ENCODE results near the gene TMEM108.
A peak's percentile ranks its signal among the peaks of the same experiment; 100 is the strongest.

The TMEM108 gene

DNA sequence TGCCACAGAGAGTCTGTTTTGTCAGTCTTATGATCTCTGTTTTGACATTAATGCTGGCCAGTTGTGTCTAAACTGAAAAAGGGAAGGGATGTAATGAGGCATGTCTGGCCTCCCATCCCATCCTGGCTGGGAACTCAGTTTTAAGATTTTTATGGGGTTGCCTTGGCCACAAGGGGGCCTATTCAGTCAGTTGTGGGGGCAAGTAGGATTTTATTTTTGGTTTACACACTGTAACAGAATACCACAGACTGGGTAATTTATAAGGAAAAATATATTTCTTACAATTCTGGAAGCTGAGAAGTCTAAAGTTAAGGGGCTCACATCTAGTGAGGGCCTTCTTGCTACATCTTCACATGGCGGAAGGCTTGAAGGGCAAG is 129.8 kb downstream of the TMEM108 start:
- DNase-seq: no peak

DNA sequence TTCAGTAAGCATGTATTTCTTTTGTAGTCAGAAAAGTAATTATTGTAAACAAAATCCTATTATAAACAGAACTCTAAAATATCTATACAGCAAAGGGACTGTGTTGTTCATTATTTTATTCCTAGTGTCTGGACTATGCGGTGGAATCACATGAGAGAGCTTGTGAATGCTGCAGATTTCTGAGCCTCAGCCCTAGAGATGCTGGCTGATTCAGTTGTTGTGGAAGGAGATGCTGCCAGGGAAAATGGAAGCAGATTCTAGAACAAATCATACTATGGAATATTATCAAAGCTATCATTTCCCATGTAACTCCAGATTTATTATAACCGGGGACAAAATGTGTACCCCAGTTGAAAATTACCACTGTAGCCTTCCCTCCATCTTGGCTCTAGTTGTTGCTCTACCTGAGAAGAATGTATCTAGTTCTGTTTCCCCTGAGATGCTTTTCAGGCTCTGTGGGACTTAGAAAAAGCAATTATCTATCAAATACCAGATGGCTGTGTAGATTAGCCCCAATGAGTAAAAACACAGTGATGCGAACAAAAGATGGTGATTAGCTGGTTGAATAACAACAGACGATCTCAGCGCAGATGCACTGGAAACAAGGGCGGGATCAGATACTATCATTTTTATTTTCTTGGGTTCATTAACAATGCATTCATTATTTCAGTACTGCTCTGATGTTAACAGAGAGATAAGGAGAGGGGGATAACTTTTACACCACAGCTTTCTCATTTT is 131.3 kb downstream of the TMEM108 start:
- no peak for DNase-seq

DNA sequence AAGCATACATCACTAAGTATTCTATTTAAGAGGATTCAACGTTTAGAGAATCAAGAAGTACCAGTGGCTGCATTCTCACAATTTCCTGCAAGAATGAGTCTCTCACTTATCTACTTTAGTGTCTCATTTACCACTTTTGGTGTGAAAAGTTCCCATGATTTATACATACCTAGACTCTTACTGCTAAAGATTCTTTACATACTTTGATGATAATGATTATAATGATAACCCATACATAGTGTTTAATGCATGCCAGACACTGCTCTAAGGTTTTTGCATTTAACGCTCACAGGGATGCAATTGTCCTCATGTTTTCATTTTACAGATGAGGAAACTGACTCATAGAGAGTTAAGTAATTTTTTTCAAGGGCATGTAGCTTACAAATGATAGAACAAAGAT is 133.6 kb downstream of the TMEM108 start:
- DNase-seq: no peak

DNA sequence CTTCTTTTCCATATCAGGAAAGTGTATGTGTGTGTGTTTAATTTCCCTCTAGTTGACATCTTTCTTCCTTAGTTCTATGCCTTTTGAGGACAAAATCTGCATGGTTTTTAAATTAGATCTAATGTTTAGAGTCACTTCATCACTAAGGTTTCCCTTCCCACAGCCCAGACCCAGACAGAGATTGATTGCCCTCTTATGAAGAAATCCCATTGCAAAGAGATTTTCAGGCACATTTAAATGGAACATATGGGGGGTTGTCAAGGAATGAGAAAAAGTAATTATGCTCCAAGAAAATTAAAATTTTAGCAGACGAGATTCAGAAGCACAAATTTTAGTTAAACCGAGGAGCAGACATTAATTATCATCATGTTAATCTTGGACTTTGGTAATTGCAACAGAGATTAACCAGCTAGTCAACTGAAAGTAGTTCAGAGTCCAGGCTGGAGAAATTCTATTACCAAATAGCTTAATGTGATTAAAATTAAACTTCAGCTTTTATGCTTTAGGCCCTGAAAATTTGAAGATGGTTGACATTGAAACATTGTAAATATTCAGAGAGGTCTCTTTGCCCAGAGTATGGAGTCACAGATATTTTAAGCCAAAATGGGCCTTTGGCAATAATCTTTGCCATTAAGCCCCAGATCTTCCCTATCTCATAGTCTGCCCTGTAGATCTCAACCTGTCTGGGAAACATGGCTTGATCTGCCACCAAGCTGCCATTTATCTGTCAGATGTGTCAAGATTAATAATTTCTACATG is 143.4 kb downstream of the TMEM108 start:
- no peak for DNase-seq

DNA sequence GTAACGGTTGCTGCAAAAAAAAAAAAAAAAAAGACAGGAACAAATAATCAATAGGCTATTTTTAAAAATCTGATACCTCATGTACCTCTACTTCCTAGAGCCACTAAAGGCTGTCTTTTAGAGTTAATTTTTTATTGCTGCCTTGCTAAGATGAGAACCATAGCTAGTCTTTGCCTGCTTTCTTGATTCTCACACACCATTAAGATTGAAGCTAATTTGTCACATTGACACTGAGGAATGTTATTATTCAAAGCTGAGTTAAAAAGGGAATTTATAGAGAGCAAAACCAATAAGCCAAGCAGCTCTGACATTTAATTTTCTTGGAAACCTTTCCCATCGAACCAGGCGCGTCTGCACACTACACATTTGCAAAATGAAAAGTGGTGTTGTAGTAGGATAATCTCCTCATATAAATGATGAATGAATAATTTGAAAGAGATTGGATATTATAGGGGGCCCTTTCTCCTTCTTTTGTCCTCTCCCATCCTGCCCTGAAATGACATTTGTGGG is 149.7 kb downstream of the TMEM108 start:
- no peak for DNase-seq

DNA sequence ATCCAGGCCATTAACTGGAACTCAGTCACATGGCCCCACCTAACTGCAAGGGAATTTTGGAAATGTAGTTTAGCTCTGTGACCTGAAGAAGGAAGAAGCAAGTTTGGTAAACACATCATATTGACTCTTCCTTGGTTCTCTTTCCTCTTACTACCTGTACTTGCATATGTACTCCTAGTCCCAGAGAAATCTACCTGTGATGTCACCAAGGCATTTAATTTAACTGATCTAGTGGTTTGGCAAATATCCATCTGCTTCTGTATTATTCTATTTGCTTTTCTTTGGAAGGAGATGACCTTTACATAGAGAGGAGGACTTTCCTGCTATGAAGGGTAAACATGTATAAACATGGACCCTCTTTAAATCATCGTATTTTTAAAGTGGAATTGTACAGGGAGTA is 150.8 kb downstream of the TMEM108 start:
- no peak for DNase-seq

DNA sequence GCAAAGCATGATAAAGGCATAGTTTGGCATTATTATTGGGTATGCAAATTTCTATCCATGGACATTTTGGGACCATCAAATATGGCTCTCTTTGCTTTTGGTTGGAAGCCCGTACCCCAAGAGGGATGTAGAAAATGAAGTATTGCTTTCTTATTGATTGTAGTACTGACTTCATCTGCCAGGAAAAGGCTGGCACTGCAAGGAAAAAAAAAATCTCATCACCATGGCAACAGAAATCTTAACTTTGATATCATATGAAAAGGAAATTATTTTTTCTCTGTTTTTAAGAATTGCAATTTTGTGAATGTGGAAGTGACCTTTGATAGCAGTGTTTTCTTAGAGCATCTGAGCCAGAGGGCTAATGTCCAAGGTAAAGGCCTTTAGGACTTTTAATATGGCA is 151.7 kb downstream of the TMEM108 start:
- no peak for DNase-seq

DNA sequence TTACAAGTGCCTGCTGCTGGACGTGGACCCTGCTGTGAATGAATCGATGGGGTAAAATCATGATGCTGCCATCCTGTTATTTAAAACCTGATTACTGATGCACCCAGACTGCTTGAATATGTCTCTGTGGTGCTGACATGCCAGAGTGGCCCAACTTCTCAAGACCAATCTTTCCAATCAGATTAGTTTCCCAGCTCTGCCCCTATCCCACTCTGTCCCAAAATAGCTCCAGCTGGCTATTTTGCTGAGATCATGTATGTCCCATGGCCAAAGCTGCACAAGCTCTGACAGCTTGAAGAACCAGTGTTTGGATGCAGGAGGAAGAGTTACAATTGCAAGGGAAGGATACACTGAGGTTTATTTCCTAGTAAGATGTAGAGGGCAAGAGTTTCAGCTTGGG is 153.6 kb downstream of the TMEM108 start:
- no peak for DNase-seq

DNA sequence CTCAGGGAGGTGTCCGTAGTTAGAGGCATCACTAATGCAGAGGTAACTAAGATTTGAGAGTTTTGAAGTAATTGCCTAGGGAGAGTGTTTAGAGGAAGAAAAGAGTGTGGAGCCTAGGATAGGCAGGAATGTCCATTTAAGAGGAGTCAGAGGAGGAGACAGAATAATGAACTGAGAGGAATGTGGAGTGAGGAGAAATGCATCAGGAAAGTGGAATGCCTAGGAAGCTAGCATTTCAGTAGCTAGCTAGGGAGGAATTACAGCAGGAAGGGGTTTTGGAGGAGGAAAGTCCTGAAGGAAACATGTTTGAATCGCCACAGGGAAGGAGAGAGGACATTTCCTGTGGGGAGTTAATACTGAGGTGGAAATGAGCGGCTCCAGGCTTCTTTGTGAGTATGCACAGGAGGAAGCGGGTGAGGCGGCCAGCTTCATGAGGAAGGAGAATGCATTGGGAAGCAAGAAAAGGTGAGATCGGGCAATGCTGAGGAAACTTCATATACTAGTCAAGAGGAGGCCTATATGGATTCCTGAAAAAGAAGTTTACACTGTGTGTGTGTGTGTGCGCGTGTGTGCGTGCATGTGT is 154.3 kb downstream of the TMEM108 start:
- DNase-seq: no peak

DNA sequence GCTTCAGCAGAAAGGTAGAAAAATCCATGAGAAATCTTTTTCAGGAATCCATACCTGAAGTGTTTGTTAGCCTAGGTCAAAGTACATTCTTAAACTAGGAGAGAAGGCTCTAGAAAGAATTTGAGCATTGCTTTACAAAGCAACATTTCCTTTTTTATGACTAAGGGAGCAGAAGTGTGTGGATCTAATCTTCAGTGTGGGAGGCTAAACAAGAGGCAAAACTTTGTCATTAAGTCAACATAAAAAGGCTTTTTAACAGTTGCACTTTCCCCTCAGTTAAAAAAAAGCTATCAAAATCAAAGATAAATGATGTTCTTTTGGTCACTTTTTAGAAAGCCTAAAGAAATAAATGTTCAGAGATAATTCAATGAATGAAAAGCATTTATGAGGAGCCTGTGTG is 154.8 kb downstream of the TMEM108 start:
- DNase-seq: no peak

DNA sequence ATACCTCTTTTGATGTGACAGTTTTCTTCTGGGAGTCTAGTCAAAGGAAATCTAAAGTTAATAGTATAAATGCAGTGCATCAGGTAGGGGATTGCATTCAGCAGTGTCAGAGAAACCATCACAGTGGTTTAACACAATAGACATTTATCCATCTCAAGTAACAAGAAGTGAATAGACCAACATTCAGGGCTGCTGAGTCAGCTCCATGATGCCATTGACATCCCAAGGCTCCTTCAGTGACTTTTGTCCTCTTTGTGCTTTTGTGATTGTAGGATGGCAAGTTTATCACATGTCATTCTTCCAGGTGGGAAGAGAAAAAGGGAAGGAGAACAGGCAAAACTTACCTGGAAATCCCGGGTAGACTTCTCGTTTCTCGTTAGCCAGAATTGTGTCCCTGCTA is 158.3 kb downstream of the TMEM108 start:
- DNase-seq: no peak

DNA sequence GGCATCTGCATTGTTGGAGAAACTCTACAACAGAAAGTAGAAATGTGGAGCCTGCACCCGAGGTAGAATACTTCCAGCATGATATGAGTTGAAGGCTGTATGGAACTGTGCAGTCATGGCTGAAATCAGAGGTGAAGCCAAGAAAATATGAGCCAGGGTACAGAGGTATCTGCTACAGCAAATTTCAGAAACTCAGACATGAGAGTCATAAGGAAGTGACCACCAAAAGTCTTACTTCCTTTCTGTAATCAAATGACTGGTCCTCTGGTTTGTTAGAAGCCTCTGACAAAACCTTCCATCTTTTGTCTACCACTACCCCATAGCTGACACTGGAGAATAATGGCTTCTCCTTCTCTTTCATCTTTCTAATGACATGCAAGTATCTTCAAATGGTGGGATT is 159.4 kb downstream of the TMEM108 start:
- no peak for DNase-seq

DNA sequence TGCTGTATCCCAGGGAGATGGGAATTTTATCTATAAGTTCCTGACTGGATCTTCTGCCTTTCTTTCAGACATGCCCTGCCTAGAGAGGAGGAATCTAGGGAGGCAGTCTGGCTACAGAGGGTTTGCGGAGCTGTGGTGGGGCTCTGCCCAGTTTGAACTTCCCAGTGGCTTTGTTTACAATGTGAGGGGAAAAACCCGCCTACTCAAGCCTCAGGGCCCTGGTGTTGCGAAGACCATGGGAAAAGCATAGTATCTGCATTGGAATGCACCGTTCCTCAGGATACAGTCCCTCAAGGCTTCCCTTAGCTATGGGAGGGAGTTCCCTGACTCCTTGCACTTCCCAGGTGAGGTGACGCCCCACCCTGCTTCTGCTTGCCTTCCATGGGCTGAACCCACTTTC is 168.7 kb downstream of the TMEM108 start:
- DNase-seq: no peak

DNA sequence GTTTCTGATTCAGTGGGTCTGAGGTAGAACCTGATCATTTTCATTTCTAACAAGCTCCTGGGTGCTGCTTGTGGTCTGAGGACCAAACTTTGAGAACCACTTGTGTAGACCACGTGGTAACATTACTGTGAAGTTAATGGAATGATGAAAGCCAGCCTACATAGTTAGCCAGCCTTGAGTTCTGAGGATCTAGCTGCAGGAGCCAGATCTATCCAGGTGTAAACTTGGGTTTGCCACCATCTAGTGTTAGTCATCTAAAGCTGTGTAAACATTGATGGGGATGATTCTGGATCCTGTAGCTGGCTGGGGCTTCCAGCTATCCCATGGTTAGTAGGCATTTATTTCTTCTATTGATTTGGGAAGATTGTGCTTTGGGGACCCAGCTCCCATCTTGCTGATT is 170.0 kb downstream of the TMEM108 start:
- DNase-seq: peak in 1 of 2 experiments; percentile 36

DNA sequence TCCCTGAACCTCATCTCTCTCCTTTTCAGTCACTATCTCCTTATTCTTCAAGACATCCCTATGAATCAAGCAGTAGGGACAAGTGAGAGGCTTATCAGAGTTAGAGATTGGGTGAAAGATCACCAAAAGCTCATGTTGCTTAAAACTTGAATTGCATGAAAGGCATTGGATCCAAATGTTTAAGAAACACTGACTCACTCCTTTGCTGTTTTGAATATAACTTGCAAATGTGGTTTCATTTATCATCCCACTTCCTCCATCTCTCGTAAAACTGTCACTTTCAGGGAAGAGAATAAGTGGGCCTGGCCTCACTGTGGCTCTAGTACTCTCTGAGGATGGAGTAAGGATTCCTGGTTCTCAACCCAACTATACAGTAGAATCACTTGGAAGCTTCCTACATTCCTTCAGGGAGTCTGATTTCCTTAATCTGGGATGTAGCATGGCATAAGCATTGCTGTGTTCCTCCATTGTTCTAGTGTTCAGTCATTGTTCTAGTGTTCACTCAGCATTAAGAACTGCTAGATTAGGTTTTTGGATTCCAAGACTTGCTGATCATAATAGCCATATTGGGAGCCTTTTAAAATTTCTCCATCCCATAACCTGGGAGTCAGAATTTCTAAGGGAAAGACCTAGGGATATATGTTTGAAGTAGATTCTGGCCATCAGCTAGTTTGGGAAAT is 171.8 kb downstream of the TMEM108 start:
- DNase-seq: no peak

DNA sequence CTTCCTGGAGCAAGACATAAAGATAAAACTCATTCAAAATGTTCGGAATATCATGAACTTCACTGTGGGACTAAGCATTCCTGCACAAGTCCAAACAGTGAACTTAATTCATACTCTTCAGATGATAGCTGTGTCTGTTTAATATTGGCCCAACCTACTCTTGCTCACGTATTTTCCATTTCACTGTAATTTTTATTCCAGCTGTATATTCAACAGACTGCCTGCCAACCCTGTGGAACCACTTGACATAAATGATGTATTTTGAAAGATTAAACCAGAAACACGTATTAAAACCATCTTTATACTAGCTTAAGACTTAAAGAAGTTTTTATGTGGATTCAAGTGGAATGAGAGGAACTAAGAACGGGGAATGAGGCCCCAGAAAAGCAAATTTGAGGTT is 172.5 kb downstream of the TMEM108 start:
- no peak for DNase-seq

DNA sequence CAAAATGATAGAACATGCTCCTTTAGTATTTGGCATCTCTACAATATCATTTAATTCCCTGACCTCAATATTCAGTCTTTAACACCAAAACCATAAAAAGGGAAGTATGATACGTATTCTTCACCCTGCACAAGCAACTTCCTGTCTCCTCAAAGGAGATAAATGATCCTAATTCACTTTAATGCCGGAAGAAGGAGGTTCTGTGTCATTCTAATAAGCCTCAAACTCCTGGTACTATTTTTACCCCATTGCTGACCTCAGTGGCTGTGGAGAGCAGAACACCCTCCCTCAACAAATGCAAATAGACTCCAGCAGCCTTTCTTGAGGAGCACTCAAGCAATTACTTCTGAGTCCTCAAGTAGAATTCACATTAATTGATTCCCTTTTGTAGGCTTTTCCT is 173.3 kb downstream of the TMEM108 start:
- peak in 1 of 2 experiments; percentile 4 for DNase-seq

DNA sequence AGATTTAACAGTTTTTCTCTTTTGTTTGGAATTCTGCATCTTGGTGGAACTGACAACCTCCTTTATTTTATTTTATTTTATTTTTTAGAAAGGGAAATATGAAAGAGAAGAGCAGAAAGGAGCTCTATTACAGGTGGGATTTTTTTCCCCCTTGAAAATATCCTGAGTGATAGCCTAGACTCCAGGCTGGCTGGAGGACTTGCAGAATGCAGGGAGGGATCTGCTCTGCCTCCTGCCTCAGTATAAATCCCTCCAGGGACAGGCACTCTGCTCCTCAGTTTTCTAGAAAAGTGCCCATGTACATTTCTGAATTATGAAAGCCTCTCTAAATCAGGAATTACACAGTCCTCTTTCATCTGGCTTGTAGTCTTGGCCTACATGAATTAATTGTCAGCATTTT is 173.7 kb downstream of the TMEM108 start:
- DNase-seq: no peak

DNA sequence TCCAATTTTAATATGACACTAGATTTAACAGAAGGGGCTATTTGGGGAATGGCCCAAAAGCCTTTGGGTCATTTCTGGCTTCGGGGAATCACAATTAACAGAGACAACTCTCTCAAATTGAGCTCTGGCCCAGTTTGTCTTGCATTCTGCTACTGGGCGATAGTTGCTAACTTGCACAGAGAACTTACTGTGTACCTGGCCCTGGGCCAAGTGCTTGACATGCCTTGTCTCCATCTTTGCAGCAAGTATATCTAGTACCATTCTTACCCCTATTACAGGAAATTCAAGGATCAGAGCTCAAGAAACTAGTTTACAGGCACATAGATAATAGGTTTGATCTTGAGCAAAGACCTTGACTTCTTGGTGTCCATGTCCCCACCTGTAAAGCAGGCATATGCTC is 175.7 kb downstream of the TMEM108 start:
- no peak for DNase-seq

DNA sequence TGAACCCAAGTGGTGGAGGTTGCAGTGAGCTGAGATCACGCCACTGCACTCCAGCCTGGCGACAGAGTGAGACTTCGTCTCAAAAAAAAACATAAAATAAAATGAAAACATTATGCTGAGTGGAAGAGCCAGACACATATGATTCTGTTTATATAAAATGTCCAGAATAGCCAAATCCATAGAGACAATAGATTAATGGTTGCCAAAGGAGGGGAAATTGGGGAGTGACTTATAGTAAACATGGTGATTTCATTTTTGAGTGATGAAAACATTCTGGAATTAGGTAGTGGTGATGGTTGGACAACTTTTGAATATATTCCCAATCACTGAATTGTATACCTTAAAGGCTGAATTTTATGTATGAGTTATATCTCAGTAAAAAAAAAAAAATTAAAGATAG is 189.6 kb downstream of the TMEM108 start:
- DNase-seq: no peak

DNA sequence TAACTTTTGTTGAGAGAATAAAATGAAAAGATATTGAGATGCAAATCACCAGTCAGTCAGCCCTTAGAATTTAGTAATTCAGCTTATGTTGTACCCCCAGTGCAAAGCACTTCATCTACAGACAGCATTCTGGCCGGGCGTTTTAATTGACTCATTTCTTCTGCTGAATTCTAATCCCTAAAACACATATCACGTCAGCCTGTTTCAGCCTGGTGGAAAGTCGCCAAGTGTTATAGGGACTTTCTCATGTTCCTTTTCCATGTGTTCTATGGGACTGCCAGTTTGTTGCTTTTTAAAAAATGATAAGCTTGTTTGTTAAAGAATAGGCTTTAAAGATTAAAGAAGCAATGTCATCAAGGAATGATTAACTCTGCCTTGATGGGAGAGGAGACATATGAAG is 192.0 kb downstream of the TMEM108 start:
- DNase-seq: peak in 1 of 2 experiments; percentile 25

DNA sequence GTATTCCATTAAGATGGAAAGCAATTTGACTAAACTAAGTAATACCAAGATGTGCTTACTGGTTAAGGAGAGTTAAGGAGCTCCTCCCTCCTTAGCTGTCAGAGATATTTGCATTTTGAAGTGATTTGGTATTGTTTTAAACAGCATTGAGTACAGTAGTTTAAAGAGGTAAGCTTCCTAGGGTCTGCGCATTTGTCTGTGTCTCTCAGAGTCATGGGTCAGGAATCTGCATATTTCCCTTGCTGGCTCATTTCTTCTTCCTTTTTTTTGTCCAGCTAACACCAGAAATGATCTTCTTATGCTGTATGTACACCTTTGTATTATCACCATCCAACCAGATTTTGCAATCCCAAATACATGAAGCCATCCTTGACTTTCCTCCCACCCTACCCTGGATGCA is 198.7 kb downstream of the TMEM108 start:
- DNase-seq: no peak

DNA sequence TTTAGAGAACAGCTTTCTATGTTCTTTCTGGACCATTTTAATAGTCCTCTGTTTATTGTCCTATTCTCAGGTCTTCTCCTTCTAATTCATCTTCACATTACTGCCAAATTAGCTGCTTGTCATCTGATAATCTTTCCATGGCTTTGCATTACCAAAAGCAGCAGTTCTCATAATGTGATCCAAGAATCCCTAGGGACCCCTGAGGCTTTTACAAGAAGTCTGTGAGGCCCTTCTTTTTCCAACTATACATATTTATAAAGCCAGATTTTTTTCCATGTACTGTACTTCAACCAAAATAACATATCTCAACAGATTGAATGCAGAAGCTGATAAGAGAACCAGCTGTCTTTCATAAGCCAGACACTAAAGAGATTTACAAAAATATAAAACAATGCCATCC is 199.2 kb downstream of the TMEM108 start:
- no peak for DNase-seq

DNA sequence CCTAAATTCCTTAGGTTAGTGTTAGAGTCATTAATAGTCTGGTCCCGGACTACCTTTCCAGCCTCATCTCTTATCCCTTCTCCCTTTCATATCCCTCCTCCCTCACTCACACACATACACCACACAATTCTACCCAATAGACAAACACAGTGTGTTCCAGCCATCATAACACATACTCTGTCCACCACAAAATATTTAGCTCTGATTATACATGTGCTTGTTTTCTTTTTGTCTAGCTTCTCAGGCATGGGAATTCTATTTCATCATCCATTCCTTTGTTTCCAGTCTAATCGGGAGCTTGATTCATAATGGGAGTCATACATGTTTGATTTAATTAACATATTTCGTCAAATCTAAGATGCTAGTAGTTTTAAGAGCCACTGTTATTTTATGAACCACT is 199.8 kb downstream of the TMEM108 start:
- DNase-seq: no peak

Data from NCI-H187 (cell line).